GDM1 (cell line): Measurements from ENCODE around the gene ATP8B4.
A peak's percentile ranks its signal among the peaks of the same experiment; 100 is the strongest.

Experiments
- DNase-seq: peaks from one replicate; lab custom pipeline; 2025; lab: John Stamatoyannopoulos, UW

ATP8B4 gene

GRCh38 chr15:49857496-49858475 is 261.2 kb downstream of the ATP8B4 start:
- DNase-seq, result no peak

GRCh38 chr15:49855917-49856637 is 263.0 kb downstream of the ATP8B4 start:
- DNase-seq, result no peak

GRCh38 chr15:49852756-49853155 is 266.3 kb downstream of the ATP8B4 start:
- no peak for DNase-seq

- no peak for DNase-seq
These were observed 270.2 kb downstream of the ATP8B4 start for GRCh38 chr15:49848807-49849206.

GRCh38 chr15:49848282-49848724 is 270.7 kb downstream of the ATP8B4 start:
- no peak for DNase-seq

- DNase-seq, result no peak
These were observed 271.4 kb downstream of the ATP8B4 start for GRCh38 chr15:49847423-49848281.

GRCh38 chr15:49844390-49844789 is 274.6 kb downstream of the ATP8B4 start:
- no peak for DNase-seq

GRCh38 chr15:49843725-49844124 is 275.3 kb downstream of the ATP8B4 start:
- DNase-seq, result no peak

- no peak for DNase-seq
These were observed 276.9 kb downstream of the ATP8B4 start for GRCh38 chr15:49842031-49842730.

- no peak for DNase-seq
These were observed 286.5 kb downstream of the ATP8B4 start for GRCh38 chr15:49832511-49832910.

GRCh38 chr15:49831206-49831965 is 287.6 kb downstream of the ATP8B4 start:
- DNase-seq, result no peak

GRCh38 chr15:49830391-49830790 is 288.6 kb downstream of the ATP8B4 start:
- DNase-seq, result no peak

- no peak for DNase-seq
These were observed 291.7 kb downstream of the ATP8B4 start for GRCh38 chr15:49827311-49827710.

- DNase-seq, result no peak
These were observed 292.3 kb downstream of the ATP8B4 start for GRCh38 chr15:49826640-49827234.

- no peak for DNase-seq
These were observed 294.3 kb downstream of the ATP8B4 start for GRCh38 chr15:49824775-49825099.

- DNase-seq, result no peak
These were observed 294.9 kb downstream of the ATP8B4 start for GRCh38 chr15:49823987-49824774.

- DNase-seq, result no peak
These were observed 301.9 kb downstream of the ATP8B4 start for GRCh38 chr15:49817100-49817499.

- DNase-seq, result peak; percentile 73
These were observed 303.1 kb downstream of the ATP8B4 start for GRCh38 chr15:49815950-49816349.

GRCh38 chr15:49815526-49815925 is 303.5 kb downstream of the ATP8B4 start:
- DNase-seq, result no peak

- no peak for DNase-seq
These were observed 304.3 kb downstream of the ATP8B4 start for GRCh38 chr15:49814709-49815108.
